Upper lobe of left lung (tissue), 4 donors: ENCODE data around the gene SPINK13.

Source experiments
- EP300 ChIP-seq, 4 donors: sonication (generic); formaldehyde crosslinking; IDR thresholded peaks; one replicate each; pipeline ENCODE4 v1.5.1; 2017; ENCODE audit warnings: antibody characterized with exemption in 4 of 4, control low read depth in 2 of 4
- POLR2A ChIP-seq, 4 donors: fragments of 450-650 bp; IDR thresholded peaks; one replicate each; pipeline ENCODE4 v1.5.1; 2016 to 2017; ENCODE audit warnings: antibody characterized with exemption in 4 of 4, mild to moderate bottlenecking in 2 of 4
- POLR2AphosphoS5 ChIP-seq, 2 donors: sonication (generic); formaldehyde crosslinking; IDR thresholded peaks; one replicate each; pipeline ENCODE4 v1.5.1; 2017; ENCODE audit warnings: antibody characterized with exemption in 2 of 2
- TF ChIP-seq, protein P1 (sequence below), 6 experiments: fragments of 450-650 bp in 4 of 6; fragments of 200-600 bp in 2 of 6; sonication (generic) in 2 of 6; IDR thresholded peaks; one replicate each; pipeline ENCODE4 v1.5.1; 2016 to 2019; ENCODE audit warnings: antibody characterized with exemption in 6 of 6

DNA sequence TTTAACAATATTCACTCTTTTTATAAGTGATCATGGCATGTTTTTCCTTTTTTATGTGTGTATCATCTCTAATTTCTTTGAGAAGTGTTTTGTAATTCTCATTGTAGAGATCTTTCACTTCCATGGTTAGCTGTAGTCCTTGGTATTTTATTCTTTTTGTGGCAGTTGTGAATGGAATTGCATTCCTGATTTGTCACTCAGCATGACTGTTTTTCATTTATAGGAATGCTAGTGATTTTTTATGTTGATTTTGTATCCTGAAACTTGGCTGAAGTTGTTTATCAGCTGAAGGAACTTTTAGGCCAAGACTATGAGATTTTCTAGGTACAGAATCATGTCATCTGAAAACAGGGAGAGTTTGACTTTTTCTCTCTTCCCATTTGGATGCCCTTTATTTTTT lies 13.1 kb upstream of the SPINK13 start:
- TF ChIP-seq, protein P1, sequence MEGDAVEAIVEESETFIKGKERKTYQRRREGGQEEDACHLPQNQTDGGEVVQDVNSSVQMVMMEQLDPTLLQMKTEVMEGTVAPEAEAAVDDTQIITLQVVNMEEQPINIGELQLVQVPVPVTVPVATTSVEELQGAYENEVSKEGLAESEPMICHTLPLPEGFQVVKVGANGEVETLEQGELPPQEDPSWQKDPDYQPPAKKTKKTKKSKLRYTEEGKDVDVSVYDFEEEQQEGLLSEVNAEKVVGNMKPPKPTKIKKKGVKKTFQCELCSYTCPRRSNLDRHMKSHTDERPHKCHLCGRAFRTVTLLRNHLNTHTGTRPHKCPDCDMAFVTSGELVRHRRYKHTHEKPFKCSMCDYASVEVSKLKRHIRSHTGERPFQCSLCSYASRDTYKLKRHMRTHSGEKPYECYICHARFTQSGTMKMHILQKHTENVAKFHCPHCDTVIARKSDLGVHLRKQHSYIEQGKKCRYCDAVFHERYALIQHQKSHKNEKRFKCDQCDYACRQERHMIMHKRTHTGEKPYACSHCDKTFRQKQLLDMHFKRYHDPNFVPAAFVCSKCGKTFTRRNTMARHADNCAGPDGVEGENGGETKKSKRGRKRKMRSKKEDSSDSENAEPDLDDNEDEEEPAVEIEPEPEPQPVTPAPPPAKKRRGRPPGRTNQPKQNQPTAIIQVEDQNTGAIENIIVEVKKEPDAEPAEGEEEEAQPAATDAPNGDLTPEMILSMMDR (IDR thresholded peaks at IDR 0.05), result no peak
- TF ChIP-seq POLR2A (IDR thresholded peaks at IDR 0.05), result no peak
- TF ChIP-seq EP300 (IDR thresholded peaks at IDR 0.05), result no peak
- TF ChIP-seq POLR2AphosphoS5 (IDR thresholded peaks at IDR 0.05), result no peak
